SU-DHL-6 (cell line): Measurements from ENCODE around the gene SELENOT.

Source experiments
- H2AFZ ChIP-seq: fragments of 200-600 bp; sonication (generic); 2 replicates; pipeline ENCODE4 v1.6.1; 2014; ENCODE audit warnings: low read depth, mild to moderate bottlenecking, moderate library complexity, mixed read lengths, antibody characterized with exemption, low read length; ENCODE audit not compliant: severe bottlenecking
- H3F3A ChIP-seq: fragments of 200-600 bp; shearing (Covaris generic); 2 replicates; pipeline ENCODE4 v1.6.0; 2016; ENCODE audit warnings: antibody characterized with exemption, mild to moderate bottlenecking; ENCODE audit not compliant: insufficient read depth
- H3K27ac ChIP-seq: fragments of 200-600 bp; sonication (generic); 2 replicates; pipeline ENCODE4 v1.5.1; 2016; ENCODE audit warnings: low read depth, mild to moderate bottlenecking, low read length, moderate library complexity, mixed read lengths
- H3K27me3 ChIP-seq: fragments of 200-600 bp; sonication (generic), shearing (Covaris generic); 2 replicates; pipeline ENCODE4 v1.6.0; 2014; ENCODE audit warnings: mild to moderate bottlenecking, low read length
- H3K36me3 ChIP-seq: fragments of 200-600 bp; sonication (generic); 2 replicates; pipeline ENCODE4 v1.6.1; 2014; ENCODE audit warnings: mild to moderate bottlenecking, low read length, mixed read lengths
- H3K4me2 ChIP-seq: fragments of 300-600, 200-600 bp; shearing (Covaris generic), sonication (generic); 2 replicates; pipeline ENCODE4 v1.6.0; 2014; ENCODE audit warnings: low read length, low read depth, mild to moderate bottlenecking; ENCODE audit not compliant: poor library complexity, severe bottlenecking
- H3K4me3 ChIP-seq: fragments of 200-600 bp; sonication (generic); 2 replicates; pipeline ENCODE4 v1.5.1; 2014; ENCODE audit warnings: antibody characterized with exemption, low read length, mild to moderate bottlenecking, mixed read lengths; ENCODE audit not compliant: insufficient read depth, poor library complexity, severe bottlenecking
- H3K79me2 ChIP-seq: fragments of 200-600 bp; sonication (generic); 2 replicates; pipeline ENCODE4 v1.6.1; 2014; ENCODE audit warnings: mild to moderate bottlenecking, low read length, moderate library complexity; ENCODE audit not compliant: insufficient read depth
- H3K9ac ChIP-seq: fragments of 200-600 bp; sonication (generic); 2 replicates; pipeline ENCODE4 v1.7.0; 2014; ENCODE audit warnings: mild to moderate bottlenecking, low read length
- H3K9me2 ChIP-seq: fragments of 200-600 bp; sonication (generic); replicated peaks from 2 replicates; pipeline ENCODE4 v1.6.1; 2014; ENCODE audit warnings: low read length; ENCODE audit not compliant: insufficient read depth
- H3K9me3 ChIP-seq: fragments of 200-600 bp; sonication (generic); 2 replicates; pipeline ENCODE4 v1.6.1; 2014; ENCODE audit warnings: low read length, mixed read lengths; ENCODE audit not compliant: insufficient read depth
- H4K20me1 ChIP-seq: fragments of 200-600 bp; sonication (generic); 2 replicates; pipeline ENCODE4 v1.6.1; 2014; ENCODE audit warnings: low read depth, mild to moderate bottlenecking, antibody characterized with exemption, low read length, moderate library complexity, mixed read lengths
- EZH2phosphoT487 ChIP-seq: fragments of 200-600 bp; sonication (generic), shearing (Covaris generic); conservative IDR thresholded peaks from 2 replicates; pipeline ENCODE4 v1.6.1; 2018; ENCODE audit warnings: mild to moderate bottlenecking, antibody characterized with exemption, low read length, moderate library complexity, mixed read lengths
- TF ChIP-seq, protein P1 (sequence below): fragments of 200-600 bp; sonication (generic); IDR thresholded peaks from one replicate; pipeline ENCODE4 v1.5.1; 2017; ENCODE audit warnings: antibody characterized with exemption, mild to moderate bottlenecking, low read length, moderate library complexity; ENCODE audit not compliant: insufficient read depth, poor library complexity, severe bottlenecking

The SELENOT gene

DNA sequence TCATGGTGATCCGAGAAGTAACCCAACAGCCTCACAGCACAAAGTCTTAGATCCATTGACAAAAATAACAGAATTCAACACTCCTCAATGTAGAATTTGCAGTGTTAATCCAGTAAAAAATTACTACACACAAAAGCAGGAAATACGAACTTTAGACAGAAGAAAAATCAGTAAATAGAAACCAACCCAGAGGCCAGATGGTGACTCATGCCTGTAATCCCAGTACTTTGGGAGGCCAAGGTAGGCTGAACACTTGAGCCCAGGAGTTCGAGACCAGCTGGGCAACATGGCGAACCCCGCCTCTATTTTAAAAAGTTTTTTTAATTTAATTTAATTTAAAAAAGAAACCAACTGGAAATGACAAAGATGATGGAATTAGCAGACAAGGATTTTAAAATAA, 36.1 kb downstream of the SELENOT start:
- no peaks in the 10 kb centered on the region for H3K27me3 ChIP-seq
- TF ChIP-seq, protein P1, sequence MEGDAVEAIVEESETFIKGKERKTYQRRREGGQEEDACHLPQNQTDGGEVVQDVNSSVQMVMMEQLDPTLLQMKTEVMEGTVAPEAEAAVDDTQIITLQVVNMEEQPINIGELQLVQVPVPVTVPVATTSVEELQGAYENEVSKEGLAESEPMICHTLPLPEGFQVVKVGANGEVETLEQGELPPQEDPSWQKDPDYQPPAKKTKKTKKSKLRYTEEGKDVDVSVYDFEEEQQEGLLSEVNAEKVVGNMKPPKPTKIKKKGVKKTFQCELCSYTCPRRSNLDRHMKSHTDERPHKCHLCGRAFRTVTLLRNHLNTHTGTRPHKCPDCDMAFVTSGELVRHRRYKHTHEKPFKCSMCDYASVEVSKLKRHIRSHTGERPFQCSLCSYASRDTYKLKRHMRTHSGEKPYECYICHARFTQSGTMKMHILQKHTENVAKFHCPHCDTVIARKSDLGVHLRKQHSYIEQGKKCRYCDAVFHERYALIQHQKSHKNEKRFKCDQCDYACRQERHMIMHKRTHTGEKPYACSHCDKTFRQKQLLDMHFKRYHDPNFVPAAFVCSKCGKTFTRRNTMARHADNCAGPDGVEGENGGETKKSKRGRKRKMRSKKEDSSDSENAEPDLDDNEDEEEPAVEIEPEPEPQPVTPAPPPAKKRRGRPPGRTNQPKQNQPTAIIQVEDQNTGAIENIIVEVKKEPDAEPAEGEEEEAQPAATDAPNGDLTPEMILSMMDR: no peak
- TF ChIP-seq EZH2phosphoT487: no peak
- H3F3A ChIP-seq: peaks cover 11% of the 10 kb centered on the region
- H3K9ac ChIP-seq: no peak overlapping the region
- H3K36me3 ChIP-seq: no peaks in the 10 kb centered on the region
- no peaks in the 10 kb centered on the region for H3K79me2 ChIP-seq
- no peaks in the 10 kb centered on the region for H3K9me2 ChIP-seq
- H4K20me1 ChIP-seq: no peaks in the 10 kb centered on the region
- H3K9me3 ChIP-seq: no peaks in the 10 kb centered on the region
- no peak overlapping the region for H3K4me2 ChIP-seq
- no peak overlapping the region for H3K4me3 ChIP-seq
- H3K27ac ChIP-seq: no peak overlapping the region
- H2AFZ ChIP-seq: no peak overlapping the region

DNA sequence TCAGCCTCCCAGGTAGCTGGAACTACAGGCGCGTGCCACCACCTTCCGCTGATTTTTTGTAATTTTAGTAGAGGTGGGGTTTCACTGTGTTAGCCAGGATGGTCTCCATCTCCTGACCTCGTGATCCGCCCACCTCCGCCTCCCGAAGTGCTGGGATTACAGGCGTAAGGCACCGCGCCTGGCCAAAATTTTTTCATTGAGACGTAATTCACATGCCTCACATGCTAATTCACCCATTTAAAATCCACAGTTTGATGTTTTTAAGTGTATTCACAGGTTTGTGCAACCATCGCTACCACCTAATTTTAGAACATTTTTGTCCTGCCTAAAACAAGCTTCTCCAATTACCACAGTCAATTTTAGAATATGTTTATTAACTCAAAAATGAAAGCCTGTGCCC, 37.1 kb downstream of the SELENOT start:
- no peak overlapping the region for H3K27ac ChIP-seq
- H3F3A ChIP-seq: peaks cover 5% of the 10 kb centered on the region
- H3K9ac ChIP-seq: no peak overlapping the region
- H3K9me3 ChIP-seq: no peaks in the 10 kb centered on the region
- no peaks in the 10 kb centered on the region for H3K9me2 ChIP-seq
- H3K36me3 ChIP-seq: no peaks in the 10 kb centered on the region
- no peak overlapping the region for H2AFZ ChIP-seq
- H3K27me3 ChIP-seq: no peaks in the 10 kb centered on the region
- no peak overlapping the region for H3K4me2 ChIP-seq
- TF ChIP-seq, protein P1: no peak
- no peak for TF ChIP-seq EZH2phosphoT487
- H4K20me1 ChIP-seq: no peaks in the 10 kb centered on the region
- H3K4me3 ChIP-seq: no peak overlapping the region
- H3K79me2 ChIP-seq: no peaks in the 10 kb centered on the region

- Histone ChIP-seq H3K79me2 (no peaks in the 10 kb centered on the region), H3K4me2 (no peak overlapping the region)
Measured at GRCh38 chr3:150653110-150653561, 50.0 kb downstream of the SELENOT start.

More at GRCh38 chr3:150653110-150653561, 50.0 kb downstream of the SELENOT start:
- H3F3A ChIP-seq: no peaks in the 10 kb centered on the region
- no peaks in the 10 kb centered on the region for H3K36me3 ChIP-seq
- no peaks in the 10 kb centered on the region for H3K9me3 ChIP-seq
- H4K20me1 ChIP-seq: no peaks in the 10 kb centered on the region
- TF ChIP-seq, protein P1: no peak
- no peak for TF ChIP-seq EZH2phosphoT487
- no peaks in the 10 kb centered on the region for H3K27me3 ChIP-seq
- H3K9ac ChIP-seq: no peak overlapping the region
- H3K9me2 ChIP-seq: no peaks in the 10 kb centered on the region
- H3K27ac ChIP-seq: no peak overlapping the region
- no peak overlapping the region for H3K4me3 ChIP-seq
- H2AFZ ChIP-seq: no peak overlapping the region
